HG02588 (cell line): ENCODE results near the gene BLOC1S5.
"Not testable (repeated sequence)": the region's sequence is repeated elsewhere in the genome, so short reads cannot be mapped to it uniquely, and the experiment has no call there.

Experiments used
- ATAC-seq: cut with Tn5 transposase; IDR thresholded peaks from one replicate; pipeline ENCODE4 v1.9.1; 2021; ENCODE audit warnings: mild to moderate bottlenecking, moderate library complexity; ENCODE audit not compliant: unreplicated experiment

BLOC1S5 gene

DNA sequence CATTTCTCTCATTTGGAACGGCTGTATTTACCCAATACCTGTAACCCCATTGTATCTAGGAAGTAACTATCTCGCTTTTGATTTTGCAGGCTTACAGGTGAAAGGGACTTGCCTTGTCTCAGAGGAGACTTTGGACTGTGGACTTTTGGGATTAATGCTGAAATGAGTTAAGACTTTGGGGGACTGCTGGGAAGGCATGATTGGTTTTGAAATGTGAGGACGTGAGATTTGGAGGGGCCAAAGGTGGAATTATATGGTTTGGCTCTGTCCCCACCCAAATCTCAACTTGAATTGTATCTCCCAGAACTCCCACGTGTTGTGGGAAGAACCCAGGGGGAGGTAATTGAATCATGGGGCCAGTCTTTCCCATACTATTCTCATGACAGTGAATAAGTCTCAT lies 18.4 kb downstream of the BLOC1S5 start:
- not testable (repeated sequence) for ATAC-seq

DNA sequence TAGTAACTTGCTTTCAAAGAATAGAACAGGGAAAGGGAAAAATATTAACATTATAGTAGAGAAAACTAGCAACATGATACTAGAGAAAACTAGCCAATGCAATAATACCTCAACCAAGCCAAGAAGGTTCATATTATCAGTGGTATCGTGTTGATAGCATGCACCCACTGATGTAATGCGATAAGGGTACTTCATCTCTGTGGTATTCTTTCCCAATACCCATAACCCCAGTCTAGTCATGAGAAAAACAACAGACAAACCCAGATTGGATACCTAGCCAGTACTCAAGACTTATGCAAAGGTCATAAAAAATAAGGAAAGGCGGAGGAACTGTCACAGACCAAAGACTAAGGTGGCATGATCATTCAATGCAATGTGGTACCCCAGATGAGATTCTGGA lies 21.0 kb downstream of the BLOC1S5 start:
- ATAC-seq: no peak

DNA sequence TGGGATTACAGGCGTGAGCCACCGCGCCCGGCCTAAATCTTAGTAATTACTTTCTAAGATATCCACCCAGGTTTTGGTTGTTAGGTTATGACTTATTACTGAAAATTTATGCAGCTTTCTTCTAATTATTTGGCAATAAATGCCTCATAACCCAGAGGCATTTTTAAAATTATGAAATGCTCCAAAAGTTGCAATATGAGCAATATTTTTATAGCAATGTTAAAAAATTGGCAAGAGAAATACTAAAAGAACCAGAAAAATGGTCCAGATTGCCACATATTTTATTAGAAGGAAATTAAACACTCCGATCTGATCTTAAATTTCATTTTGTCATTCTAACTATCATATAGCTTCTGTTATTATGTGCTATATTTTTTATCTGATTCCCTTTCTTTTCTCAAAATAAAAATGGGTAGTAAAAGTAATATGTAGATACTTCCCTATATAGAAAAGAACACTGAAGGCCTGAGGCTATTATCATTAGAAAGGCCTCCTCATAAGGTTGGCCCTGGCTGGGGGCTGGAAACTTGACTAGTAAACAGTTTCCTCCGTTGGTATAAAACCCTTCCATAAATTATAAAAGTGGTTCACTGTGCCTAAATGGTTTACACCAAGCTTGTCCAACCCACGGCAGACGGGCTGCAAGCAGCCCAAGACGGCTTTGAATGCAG lies 22.1 kb downstream of the BLOC1S5 start:
- ATAC-seq: no peak

- ATAC-seq: not testable (repeated sequence)
These were observed 30.1 kb downstream of the BLOC1S5 start for GRCh38 chr6:8034107-8034506.

- no peak for ATAC-seq
These were observed 33.3 kb downstream of the BLOC1S5 start for GRCh38 chr6:8030920-8031319.

DNA sequence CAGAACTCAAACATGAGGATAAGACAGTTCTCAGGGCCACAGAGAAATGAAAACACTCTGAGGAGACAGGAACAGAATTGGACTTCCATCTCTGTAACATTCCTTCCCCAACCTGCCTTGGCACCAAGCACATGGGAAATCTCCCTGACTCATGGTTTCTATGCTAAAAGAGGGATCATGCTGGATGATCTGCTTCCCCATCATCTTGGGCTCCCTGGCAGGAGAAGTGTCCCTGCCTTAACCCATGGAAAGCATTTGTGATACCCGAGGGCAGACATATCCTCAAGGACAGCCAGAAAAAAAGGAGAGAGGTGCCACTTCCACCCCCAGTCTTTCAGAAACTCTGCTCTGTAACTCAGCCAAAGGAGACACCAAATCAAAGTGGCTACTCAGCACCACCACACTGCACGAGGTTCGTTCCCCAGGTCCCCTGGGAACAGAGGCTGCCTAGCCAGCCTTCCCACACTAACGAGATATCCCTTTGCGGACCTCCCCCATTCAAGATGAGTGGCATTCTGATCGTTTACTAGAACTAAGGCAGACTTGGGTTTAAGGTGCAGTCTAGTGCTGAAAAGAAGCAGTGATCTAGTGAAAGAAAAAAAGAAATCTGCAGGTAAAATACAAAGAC lies 34.8 kb downstream of the BLOC1S5 start:
- ATAC-seq: no peak

GRCh38 chr6:8027965-8028651 lies 36.1 kb downstream of the BLOC1S5 start:
- ATAC-seq: no peak

DNA sequence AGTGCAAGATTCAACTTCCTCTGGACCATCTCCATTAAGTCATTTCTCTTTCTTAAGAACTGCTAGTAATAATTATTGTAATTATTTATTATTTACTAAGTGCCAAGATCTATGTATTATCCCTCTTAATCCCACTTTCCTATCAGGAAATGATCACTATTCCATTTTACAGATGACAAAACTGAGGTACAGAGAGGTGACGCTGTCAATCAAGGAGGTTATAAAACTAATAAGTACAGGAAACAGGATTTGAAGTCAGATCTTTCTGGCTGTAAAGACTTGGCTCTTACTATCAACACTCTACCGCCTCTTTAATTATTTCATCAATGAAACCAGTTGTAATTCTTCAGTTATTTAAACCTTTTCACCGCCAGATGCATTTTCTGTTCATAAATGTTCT lies 37.4 kb downstream of the BLOC1S5 start:
- no peak for ATAC-seq

DNA sequence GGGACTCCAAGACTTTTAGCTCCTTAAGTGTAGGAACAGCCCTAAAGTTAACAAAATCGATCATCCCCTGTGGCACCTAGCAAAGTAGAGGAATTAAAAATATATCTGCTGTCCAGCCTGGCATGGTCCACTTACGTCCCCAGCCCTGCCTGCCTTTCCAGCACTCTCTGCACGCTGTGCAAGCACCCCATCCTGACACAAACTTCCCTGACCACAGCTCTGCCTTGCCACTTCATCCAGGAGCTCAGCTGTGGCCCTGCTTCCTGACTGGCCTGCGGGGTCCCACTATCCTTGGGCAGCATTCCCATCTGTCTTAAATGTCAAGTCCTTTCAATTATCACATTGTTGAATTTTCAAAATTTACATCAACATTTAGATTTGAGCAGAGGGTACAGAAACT lies 39.0 kb downstream of the BLOC1S5 start:
- ATAC-seq: no peak

- ATAC-seq: no peak
These were observed 40.6 kb downstream of the BLOC1S5 start for GRCh38 chr6:8023638-8024037.

DNA sequence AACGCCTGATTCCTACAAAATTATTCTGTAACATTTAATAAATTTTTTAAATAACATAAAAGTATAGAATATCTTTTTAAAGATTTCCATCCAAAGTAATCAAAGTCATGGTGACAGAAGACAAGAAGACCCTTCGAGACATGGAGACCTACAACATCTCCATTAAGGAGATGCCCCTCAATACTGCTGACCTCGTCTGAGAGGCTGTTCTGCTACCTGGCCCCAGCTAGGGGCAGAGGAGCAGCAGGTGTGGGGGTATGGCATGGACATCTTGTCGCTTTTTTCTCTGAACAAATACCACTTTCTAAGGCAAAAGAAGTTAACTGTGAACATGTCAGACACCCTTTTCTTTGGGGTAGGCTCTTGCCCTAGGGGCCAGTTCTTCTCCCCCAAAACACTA lies 44.1 kb downstream of the BLOC1S5 start:
- no peak for ATAC-seq

DNA sequence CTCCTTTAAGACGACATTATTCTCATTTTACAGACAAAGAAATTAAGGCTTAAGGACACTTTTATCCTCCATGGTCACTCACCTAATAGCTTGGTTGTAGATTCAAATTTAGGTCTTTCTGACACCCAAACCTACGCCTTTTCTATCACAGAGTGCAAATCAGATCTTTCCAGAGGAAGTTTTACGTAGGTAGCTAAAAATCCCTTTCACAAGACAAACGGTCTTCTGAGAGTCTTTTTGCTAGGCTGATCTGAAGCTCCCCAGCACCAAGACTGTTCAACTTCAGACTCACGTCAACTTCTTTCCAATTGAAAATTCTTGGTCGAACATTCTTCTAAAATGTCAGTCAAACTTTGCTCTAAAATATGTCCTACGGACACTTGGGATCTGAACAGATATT lies 46.5 kb downstream of the BLOC1S5 start:
- peak; percentile 23 for ATAC-seq

DNA sequence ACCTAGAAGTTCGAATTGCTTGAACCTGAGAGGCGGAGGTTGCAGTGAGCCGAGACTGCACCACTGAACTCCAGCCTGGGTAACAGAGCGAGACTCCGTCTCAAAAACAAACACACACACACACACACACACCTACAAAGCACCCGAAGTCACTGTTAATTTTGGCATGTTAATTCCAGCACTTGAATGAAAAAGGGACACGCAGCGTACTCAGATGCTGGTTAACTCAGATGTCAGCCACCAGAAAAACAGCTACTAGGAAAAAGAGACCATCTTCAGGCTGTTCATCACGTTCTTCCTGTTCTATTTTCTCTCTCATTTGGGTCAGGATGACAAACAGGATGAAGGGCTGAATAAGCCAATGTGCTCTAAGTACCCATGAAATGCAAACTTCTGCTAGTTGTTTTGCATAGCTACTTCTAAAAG lies 46.9 kb downstream of the BLOC1S5 start:
- ATAC-seq: peak; percentile 74

- no peak for ATAC-seq
These were observed 49.2 kb downstream of the BLOC1S5 start for GRCh38 chr6:8014947-8015346.

DNA sequence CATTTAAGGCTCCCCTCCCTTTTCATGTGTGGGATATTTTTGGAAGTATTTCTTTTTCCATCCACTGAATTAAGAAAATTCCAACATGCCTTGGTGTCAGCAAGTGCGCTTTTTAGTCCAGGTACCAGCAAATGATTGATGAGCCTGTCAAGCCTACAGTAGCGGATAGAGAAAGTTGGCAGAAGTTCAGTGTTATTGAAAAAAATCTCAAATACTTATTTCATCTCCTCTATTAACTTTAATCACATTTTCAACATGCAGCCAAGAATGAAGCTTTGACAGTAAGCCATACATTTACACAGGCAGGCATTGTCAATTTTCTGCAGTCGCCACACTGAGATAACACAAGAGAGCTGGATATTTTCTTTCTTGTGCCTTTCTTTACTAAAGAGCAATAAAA lies 50.4 kb downstream of the BLOC1S5 start:
- no peak for ATAC-seq

DNA sequence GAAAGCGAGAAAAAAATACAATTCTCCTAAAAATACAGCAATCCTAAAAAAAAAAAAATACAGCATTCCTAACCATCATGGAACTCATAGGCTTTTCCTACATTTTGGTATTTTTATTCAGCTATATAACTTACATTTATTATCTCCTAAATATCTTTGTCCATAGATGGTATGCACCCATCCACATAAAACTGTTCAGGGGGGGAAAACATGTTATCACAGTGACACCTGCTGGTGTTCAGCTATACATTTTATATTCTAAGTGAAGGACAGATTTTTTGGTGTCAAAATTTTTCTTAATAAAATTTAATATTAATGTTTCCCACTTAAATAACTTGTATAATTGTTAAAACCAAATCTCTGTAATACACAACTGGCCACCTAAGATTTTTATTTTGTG lies 58.0 kb downstream of the BLOC1S5 start:
- ATAC-seq: no peak

GRCh38 chr6:8005136-8005535 lies 59.1 kb downstream of the BLOC1S5 start:
- no peak for ATAC-seq

DNA sequence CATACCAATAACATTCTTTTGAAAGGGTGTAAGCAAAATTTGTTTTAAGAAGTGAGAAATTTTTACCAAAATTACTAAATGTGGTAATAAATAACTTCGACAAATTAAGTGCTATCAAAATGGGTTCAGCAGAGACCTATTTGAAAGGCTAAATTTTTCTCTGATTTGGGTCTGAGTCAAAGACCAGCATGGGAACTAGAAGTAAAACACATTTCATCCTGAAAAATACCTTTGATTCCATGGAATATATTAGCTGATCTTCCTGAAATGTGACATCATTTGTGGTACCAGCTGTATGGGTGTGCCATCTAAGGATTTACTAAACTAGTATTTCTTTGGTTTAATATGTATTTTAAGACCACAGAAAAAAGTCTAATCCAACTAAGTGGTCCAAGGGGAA lies 63.6 kb downstream of the BLOC1S5 start:
- ATAC-seq: no peak

DNA sequence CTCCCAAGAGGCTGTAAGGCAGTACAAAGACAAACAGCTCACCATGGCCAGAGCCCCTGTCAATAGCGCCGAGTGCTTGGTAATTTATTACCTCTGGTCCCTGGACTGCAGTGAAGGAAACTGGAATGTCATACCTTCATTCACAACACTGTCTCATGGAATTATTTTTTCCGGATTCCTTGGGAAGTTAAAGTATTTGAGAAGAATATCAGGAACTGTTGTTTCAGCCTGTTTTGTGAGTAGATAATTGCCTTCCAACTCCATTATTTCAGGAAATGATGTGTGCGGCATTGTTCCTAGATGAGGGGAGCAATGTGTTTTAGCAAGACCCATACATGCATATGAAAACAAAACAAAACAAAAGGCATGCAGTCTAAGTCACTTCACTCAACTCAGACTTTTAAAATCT lies 64.0 kb downstream of the BLOC1S5 start:
- no peak for ATAC-seq

DNA sequence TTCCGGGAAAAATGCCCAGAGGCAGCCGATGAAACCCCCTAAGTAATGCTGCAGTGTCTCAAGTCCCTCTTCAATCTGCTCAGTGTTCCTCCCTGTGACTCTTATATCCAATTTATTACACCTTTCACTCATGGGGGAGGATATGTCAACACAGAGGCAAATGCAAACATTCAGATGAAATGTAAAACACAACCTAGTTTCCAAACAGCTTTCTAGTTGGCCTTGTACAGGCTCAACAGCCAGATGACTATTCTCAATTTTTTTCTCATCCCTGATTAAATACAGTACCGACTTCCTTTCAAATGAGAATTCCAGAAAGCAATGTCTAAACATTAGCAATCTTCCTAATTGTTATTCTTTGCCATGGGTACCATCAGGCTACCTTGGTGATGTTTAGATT lies 65.0 kb downstream of the BLOC1S5 start:
- ATAC-seq: no peak

DNA sequence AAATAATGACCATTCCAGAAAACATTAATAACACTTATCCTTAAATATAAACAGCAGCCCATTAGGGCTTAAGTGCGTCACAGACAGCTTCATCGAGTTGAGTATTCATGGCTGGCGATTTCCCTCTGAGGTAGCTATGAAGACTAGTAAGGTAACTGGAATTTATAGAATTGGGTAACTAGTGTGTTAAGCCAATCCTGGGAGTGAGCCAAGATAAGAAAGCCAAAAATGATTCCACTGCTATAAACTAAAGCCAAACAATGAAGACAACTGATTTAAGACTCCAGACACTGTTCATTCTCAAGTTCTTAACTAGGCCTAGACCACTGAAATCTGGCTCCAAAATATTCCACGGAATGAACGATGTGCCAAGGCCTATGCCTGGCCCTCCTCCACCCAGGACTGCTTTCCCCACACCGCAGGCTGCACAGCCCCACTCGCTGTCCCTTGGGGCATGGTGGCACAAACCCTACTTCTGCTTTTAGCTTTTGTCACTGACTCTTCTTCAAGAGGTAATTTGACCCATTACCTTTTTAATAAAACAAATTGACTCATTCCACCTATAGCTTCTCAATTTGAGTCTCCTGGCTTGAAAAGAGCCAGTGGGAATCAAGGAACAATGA lies 66.0 kb downstream of the BLOC1S5 start:
- ATAC-seq: no peak

GRCh38 chr6:7997286-7997685 lies 66.9 kb downstream of the BLOC1S5 start:
- no peak for ATAC-seq
